ENCODE data around the gene MUCL3. TPM values are rescaled to one million over a fixed set of nuclear protein-coding genes. Genes with fewer than 3 reads are reported as not detected.

The MUCL3 gene
- total and polyA plus RNA-seq, 2 of the 8 experiments (the other 6 are each of a cell fraction or from before 2014, with no cell fraction given), result 0.15 to 0.37 TPM

- TF ChIP-seq, protein P1, sequence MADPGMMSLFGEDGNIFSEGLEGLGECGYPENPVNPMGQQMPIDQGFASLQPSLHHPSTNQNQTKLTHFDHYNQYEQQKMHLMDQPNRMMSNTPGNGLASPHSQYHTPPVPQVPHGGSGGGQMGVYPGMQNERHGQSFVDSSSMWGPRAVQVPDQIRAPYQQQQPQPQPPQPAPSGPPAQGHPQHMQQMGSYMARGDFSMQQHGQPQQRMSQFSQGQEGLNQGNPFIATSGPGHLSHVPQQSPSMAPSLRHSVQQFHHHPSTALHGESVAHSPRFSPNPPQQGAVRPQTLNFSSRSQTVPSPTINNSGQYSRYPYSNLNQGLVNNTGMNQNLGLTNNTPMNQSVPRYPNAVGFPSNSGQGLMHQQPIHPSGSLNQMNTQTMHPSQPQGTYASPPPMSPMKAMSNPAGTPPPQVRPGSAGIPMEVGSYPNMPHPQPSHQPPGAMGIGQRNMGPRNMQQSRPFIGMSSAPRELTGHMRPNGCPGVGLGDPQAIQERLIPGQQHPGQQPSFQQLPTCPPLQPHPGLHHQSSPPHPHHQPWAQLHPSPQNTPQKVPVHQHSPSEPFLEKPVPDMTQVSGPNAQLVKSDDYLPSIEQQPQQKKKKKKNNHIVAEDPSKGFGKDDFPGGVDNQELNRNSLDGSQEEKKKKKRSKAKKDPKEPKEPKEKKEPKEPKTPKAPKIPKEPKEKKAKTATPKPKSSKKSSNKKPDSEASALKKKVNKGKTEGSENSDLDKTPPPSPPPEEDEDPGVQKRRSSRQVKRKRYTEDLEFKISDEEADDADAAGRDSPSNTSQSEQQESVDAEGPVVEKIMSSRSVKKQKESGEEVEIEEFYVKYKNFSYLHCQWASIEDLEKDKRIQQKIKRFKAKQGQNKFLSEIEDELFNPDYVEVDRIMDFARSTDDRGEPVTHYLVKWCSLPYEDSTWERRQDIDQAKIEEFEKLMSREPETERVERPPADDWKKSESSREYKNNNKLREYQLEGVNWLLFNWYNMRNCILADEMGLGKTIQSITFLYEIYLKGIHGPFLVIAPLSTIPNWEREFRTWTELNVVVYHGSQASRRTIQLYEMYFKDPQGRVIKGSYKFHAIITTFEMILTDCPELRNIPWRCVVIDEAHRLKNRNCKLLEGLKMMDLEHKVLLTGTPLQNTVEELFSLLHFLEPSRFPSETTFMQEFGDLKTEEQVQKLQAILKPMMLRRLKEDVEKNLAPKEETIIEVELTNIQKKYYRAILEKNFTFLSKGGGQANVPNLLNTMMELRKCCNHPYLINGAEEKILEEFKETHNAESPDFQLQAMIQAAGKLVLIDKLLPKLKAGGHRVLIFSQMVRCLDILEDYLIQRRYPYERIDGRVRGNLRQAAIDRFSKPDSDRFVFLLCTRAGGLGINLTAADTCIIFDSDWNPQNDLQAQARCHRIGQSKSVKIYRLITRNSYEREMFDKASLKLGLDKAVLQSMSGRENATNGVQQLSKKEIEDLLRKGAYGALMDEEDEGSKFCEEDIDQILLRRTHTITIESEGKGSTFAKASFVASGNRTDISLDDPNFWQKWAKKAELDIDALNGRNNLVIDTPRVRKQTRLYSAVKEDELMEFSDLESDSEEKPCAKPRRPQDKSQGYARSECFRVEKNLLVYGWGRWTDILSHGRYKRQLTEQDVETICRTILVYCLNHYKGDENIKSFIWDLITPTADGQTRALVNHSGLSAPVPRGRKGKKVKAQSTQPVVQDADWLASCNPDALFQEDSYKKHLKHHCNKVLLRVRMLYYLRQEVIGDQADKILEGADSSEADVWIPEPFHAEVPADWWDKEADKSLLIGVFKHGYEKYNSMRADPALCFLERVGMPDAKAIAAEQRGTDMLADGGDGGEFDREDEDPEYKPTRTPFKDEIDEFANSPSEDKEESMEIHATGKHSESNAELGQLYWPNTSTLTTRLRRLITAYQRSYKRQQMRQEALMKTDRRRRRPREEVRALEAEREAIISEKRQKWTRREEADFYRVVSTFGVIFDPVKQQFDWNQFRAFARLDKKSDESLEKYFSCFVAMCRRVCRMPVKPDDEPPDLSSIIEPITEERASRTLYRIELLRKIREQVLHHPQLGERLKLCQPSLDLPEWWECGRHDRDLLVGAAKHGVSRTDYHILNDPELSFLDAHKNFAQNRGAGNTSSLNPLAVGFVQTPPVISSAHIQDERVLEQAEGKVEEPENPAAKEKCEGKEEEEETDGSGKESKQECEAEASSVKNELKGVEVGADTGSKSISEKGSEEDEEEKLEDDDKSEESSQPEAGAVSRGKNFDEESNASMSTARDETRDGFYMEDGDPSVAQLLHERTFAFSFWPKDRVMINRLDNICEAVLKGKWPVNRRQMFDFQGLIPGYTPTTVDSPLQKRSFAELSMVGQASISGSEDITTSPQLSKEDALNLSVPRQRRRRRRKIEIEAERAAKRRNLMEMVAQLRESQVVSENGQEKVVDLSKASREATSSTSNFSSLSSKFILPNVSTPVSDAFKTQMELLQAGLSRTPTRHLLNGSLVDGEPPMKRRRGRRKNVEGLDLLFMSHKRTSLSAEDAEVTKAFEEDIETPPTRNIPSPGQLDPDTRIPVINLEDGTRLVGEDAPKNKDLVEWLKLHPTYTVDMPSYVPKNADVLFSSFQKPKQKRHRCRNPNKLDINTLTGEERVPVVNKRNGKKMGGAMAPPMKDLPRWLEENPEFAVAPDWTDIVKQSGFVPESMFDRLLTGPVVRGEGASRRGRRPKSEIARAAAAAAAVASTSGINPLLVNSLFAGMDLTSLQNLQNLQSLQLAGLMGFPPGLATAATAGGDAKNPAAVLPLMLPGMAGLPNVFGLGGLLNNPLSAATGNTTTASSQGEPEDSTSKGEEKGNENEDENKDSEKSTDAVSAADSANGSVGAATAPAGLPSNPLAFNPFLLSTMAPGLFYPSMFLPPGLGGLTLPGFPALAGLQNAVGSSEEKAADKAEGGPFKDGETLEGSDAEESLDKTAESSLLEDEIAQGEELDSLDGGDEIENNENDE (IDR thresholded peaks at IDR 0.05; ENCODE audit: insufficient replicate concordance, low read length), result no peak
- TF ChIP-seq, protein P2, sequence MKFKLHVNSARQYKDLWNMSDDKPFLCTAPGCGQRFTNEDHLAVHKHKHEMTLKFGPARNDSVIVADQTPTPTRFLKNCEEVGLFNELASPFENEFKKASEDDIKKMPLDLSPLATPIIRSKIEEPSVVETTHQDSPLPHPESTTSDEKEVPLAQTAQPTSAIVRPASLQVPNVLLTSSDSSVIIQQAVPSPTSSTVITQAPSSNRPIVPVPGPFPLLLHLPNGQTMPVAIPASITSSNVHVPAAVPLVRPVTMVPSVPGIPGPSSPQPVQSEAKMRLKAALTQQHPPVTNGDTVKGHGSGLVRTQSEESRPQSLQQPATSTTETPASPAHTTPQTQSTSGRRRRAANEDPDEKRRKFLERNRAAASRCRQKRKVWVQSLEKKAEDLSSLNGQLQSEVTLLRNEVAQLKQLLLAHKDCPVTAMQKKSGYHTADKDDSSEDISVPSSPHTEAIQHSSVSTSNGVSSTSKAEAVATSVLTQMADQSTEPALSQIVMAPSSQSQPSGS (IDR thresholded peaks at IDR 0.05; ENCODE audit: low read length), result no peak
- no peak for TF ChIP-seq E2F6 (IDR thresholded peaks at IDR 0.05)
These were observed 3.3 kb downstream of the MUCL3 start (continued) for GRCh38 chr6:30944051-30944450.

All from H1 (cell line).